Choroid plexus epithelial cell (primary cell): ENCODE results near the gene NDUFC2.
A peak's percentile ranks its signal among the peaks of the same experiment; 100 is the strongest.
"Not testable (repeated sequence)": the region's sequence is repeated elsewhere in the genome, so short reads cannot be mapped to it uniquely, and the experiment has no call there.

Experiments used
- DNase-seq: peaks from one replicate; pipeline ENCODE4 v3.0.0-alpha.2; 2010; ENCODE audit warnings: low read depth
- H3K4me3 ChIP-seq: 2 replicates; pipeline ENCODE4 v1.5.1; 2011; ENCODE audit warnings: low read depth, mild to moderate bottlenecking, control low read depth, low read length, moderate library complexity
- TF ChIP-seq, protein P1 (sequence below): conservative IDR thresholded peaks from 2 replicates; pipeline ENCODE4 v1.5.1; 2011; ENCODE audit warnings: low read depth, mild to moderate bottlenecking, control low read depth, inconsistent platforms, low read length, moderate library complexity

NDUFC2 gene

DNA sequence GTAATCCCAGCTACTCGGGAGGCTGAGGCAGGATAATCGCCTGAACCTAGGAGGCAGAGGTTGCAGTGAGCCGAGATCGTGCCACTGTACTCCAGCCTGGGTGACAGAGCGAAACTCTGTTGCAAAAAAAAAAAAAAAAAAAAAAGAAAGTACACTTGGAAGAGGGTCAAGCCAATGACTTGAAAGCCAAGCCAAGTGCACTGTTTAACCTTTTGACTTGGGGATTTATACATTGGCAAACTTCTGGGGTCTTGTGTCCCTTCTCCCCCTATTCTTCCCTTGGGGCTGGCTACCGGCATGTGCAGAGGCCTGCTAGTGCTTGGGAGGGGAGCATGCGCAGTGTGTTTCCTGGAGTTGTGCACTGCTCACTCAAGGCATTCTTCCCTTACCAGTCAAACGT is 30.3 kb downstream of the NDUFC2 start:
- no peak for DNase-seq
- no peak overlapping the region for H3K4me3 ChIP-seq
- TF ChIP-seq, protein P1, sequence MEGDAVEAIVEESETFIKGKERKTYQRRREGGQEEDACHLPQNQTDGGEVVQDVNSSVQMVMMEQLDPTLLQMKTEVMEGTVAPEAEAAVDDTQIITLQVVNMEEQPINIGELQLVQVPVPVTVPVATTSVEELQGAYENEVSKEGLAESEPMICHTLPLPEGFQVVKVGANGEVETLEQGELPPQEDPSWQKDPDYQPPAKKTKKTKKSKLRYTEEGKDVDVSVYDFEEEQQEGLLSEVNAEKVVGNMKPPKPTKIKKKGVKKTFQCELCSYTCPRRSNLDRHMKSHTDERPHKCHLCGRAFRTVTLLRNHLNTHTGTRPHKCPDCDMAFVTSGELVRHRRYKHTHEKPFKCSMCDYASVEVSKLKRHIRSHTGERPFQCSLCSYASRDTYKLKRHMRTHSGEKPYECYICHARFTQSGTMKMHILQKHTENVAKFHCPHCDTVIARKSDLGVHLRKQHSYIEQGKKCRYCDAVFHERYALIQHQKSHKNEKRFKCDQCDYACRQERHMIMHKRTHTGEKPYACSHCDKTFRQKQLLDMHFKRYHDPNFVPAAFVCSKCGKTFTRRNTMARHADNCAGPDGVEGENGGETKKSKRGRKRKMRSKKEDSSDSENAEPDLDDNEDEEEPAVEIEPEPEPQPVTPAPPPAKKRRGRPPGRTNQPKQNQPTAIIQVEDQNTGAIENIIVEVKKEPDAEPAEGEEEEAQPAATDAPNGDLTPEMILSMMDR = no peak

DNA sequence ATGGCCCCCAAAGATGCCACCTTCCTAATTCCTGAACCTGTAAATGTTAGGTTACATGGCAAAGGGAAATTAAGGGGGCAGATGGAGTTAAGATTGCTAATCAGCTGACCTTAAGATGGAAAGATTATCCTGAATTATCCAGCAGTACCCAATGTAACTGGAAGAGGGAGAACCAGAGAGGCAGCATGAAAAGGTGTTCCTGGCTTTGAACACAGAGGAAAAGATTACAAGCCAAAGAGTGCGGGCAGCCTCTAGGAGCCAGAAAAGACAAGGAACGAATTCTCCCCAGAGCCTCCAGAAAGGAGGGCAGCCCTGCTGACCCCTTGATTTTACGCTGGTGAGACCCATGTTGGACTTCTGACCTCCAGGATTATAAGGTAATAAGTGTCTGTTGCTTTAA is 31.1 kb downstream of the NDUFC2 start:
- DNase-seq = no peak
- H3K4me3 ChIP-seq = no peak overlapping the region
- TF ChIP-seq, protein P1 = no peak

DNA sequence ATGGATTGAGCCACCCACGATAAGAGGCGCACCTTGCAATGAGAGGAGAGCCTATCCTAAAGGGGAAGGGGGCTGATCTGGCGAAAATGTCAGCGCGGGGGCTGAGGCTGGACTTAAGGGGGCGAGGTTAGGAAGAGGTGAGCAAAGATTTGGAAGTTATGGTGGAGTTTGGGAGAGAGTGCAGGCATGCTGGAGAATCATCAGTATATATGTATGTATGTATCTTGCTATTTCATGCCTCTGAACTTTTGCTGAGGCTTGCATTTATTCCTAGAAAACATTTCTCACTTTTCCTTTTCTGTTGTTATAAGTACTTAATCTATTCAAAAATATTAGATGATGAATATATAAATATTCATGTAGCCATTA is 33.2 kb downstream of the NDUFC2 start:
- no peak overlapping the region for H3K4me3 ChIP-seq
- no peak for DNase-seq
- TF ChIP-seq, protein P1 = no peak

DNA sequence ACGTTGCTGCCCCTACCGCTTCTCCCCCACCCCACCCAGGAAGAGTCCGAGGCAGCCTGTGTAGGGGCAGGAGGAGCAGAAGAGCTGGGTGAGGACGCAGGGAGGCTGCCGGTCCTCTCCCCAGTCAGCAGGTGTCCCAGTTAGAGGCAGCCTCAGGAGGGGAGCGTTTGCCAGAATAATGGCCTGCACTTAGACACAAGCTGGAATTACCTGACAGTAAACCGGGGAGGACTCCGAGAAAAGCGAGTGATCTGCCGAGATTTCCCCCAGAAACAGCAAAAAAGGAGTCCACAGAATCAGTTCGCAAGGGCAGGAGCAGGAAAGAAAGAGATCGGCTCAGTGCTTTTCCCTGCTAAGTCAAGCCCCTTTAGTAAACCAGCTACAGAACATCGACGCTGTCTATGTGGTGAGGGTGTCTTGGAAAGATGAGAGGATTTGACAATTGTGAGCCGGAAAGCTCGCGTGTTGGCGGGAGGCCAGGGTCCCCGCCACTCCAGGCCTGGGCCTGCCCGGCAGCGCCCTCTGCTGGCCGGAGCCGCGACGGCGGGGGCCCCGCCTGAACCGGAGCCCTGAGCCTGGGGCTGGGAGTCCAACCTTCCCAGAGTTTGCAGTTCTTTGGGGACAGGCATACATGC is 33.7 kb downstream of the NDUFC2 start:
- DNase-seq = peak; percentile 64
- peak overlapping the region; percentile 61 for H3K4me3 ChIP-seq
- TF ChIP-seq, protein P1 = peak; percentile 69

DNA sequence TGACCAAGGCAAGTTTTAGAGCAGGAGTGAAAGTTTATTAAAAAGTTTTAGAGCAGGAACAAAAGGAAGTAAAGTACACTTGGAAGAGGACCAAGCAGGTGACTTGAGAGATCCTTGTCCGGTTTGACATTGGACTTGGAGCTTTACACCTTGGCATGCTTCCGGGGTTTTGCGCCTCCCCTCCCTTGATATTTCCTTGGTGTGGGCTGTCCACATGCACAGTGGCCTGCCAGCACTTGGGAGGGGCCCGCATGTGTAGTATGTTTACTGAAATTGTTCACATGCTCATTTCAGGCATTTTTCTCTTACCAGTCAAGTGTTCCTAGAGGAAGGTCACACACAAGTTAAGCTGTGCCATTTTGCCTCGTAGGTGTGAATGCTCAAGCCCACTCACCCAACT is 35.0 kb downstream of the NDUFC2 start:
- no peak for DNase-seq
- H3K4me3 ChIP-seq = no peak overlapping the region
- TF ChIP-seq, protein P1 = no peak

DNA sequence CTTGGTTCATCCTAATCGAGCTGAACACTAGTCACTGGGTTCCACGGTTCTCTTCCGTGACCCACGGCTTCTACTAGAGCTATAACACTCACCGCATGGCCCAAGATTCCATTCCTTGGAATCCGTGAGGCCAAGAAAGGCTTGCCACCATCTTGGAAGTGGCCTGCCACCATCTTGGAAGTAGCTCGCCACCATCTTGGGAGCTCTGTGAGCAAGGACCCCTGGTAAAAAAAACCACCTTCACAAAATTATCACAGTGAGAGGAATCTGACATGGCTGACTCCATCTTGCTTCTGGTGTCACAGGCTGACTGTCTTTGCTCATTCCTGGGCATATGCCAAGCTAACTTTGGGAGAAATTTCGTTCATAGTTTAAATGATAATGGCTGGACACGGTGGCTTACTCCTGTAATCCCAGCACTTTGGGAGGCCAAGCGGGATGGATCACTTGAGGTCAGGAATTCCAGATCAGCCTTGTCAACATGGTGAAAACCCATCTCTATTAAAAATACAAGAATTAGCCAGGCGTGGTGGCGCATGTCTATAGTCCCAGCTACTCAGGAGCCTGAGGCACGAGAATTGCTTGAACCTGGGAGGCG is 37.7 kb downstream of the NDUFC2 start:
- no peak for DNase-seq
- no peak overlapping the region for H3K4me3 ChIP-seq
- TF ChIP-seq, protein P1 = no peak

DNA sequence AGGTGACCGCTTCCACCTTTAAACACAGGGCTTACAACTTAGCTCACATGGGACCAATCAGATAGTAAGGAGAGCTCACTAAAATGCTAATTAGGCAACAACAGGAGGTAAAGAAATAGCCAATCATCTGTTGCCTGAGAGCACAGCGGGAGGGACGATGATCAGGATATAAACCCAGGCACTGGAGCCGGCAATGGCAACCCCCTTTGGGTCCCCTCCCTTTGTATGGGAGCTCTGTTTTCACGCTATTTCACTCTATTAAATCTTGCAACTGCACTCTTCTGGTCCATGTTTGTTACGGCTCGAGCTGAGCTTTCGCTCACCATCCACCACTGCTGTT is 38.3 kb downstream of the NDUFC2 start:
- H3K4me3 ChIP-seq, DNase-seq: not testable (repeated sequence)
